Measurements from ENCODE around the gene PLCB1. TPM values are rescaled to one million over a fixed set of nuclear protein-coding genes. Genes with fewer than 3 reads are reported as not detected.

The PLCB1 gene
- total and polyA plus RNA-seq, 2 of the 4 experiments (the other 2 are of a cell fraction), result 5.6 to 16.1 TPM

- Histone ChIP-seq H4K91ac (ENCODE audit: insufficient read depth, low read depth, low read length) (no peak overlapping the region), H2BK5ac (ENCODE audit: low read depth, low read length, poor library complexity, severe bottlenecking) (no peak overlapping the region), H3K4me3 (ENCODE audit: insufficient read depth, low read depth, low read length) (no peak overlapping the region), H3K9me1 (ENCODE audit: insufficient read depth, low read length) (no peaks in the 10 kb centered on the region), H4K5ac (ENCODE audit: low read depth, low read length) (no peak overlapping the region), H4K8ac (ENCODE audit: low read depth in 2 of 2, low read length in 2 of 2) (no peak overlapping the region), H3K18ac (ENCODE audit: low read depth, low read length) (no peak overlapping the region), H3K79me1 (ENCODE audit: low read depth in 1 of 2, low read length in 2 of 2) (peaks cover 4 to 6% of the 10 kb centered on the region in 2 experiments; a peak in 2 of 4 replicates), H3K27me3 (ENCODE audit: control insufficient read depth, insufficient read depth, low read length) (no peaks in the 10 kb centered on the region), H2AK5ac (ENCODE audit: low read depth, low read length) (no peak overlapping the region), H3K23ac (ENCODE audit: low read depth, low read length) (no peak overlapping the region), H2BK20ac (ENCODE audit: low read depth, low read length) (no peak overlapping the region), H3K4me1 (ENCODE audit: control insufficient read depth, insufficient read depth, low read length) (no peaks in the 10 kb centered on the region; the same call in 1 of the 2 replicates), H3K4me2 (ENCODE audit: low read depth, low read length) (no peak overlapping the region), H2BK15ac (ENCODE audit: low read depth, low read length) (no peak overlapping the region), H3K9ac (ENCODE audit: low read depth, low read length) (no peak overlapping the region), H3K56ac (ENCODE audit: extremely low read depth, insufficient read depth, low read length) (no peak overlapping the region), H3K36me3 (ENCODE audit: control insufficient read depth, insufficient read depth, low read length) (no peaks in the 10 kb centered on the region), H2BK120ac (ENCODE audit: low read depth, low read length) (no peak overlapping the region), H2AFZ (replicated peaks; ENCODE audit: low read length, poor library complexity) (no peak overlapping the region), H3K27ac (ENCODE audit: insufficient read depth, low read length) (no peak overlapping the region), H3K4ac (ENCODE audit: low read depth, low read length) (no peak overlapping the region), H3K14ac (replicated peaks; ENCODE audit: low read depth, low read length) (no peak overlapping the region), H4K20me1 (ENCODE audit: insufficient read depth, low read length) (no peaks in the 10 kb centered on the region), H3K9me3 (ENCODE audit: control insufficient read depth, insufficient read depth, low read length) (no peaks in the 10 kb centered on the region), H2AK9ac (replicated peaks; ENCODE audit: low read depth, low read length, poor library complexity) (no peak overlapping the region)
- no TSS peak for BruUV-seq (replicated peaks)
- POLR2A ChIA-PET (ENCODE audit: unreplicated experiment), result no interaction called here
- ATAC-seq (ENCODE audit: low read depth) (no peak), DNase-seq (no peak)
- dilution Hi-C loops (cut with HindIII; ENCODE audit: low sequenced_read_pairs, unreplicated experiment) (no loop called here), intact Hi-C loops (cut with micrococcal nuclease) (no loop called here), in situ Hi-C loops (cut with MboI; ENCODE audit: low sequenced_read_pairs) (no loop called here)
- CTCF ChIA-PET, result interaction anchor here (1.0 kb wide), 1 partner anchor 56 kb away, joined by 3 read pairs; no protein-coding TSS in a partner anchor
- TF ChIP-seq MXI1 (IDR thresholded peaks at IDR 0.05; ENCODE audit: borderline replicate concordance, low read depth, low read length) (no peak), CTCF (conservative IDR thresholded peaks at IDR 0.05; ENCODE audit: low read depth, low read length) (no peak), RFX5 (IDR thresholded peaks at IDR 0.05; ENCODE audit: low read depth, low read length) (no peak), POLR2A (IDR thresholded peaks at IDR 0.05; ENCODE audit: low read depth, low read length) (no peak), RAD21 (IDR thresholded peaks at IDR 0.05; ENCODE audit: low read length) (no peak), SMC3 (IDR thresholded peaks at IDR 0.05; ENCODE audit: low read depth, low read length) (no peak), NFE2L2 (IDR thresholded peaks at IDR 0.05; ENCODE audit: low read depth, low read length) (no peak), CEBPB (IDR thresholded peaks at IDR 0.05; ENCODE audit: low read depth, low read length) (no peak), USF2 (IDR thresholded peaks at IDR 0.05; ENCODE audit: low read depth, low read length) (no peak), FOS (IDR thresholded peaks at IDR 0.05; ENCODE audit: low read depth, low read length) (no peak), MAZ (IDR thresholded peaks at IDR 0.05; ENCODE audit: borderline replicate concordance, low read depth, low read length) (no peak), RCOR1 (IDR thresholded peaks at IDR 0.05; ENCODE audit: insufficient replicate concordance, low read length) (no peak), BHLHE40 (IDR thresholded peaks at IDR 0.05; ENCODE audit: low read depth, low read length) (no peak), MAFK (IDR thresholded peaks at IDR 0.05; ENCODE audit: low read depth, low read length) (no peak), CHD1 (IDR thresholded peaks at IDR 0.05; ENCODE audit: low read depth, low read length) (no peak), ELK1 (IDR thresholded peaks at IDR 0.05; ENCODE audit: borderline replicate concordance, low read depth, low read length) (no peak)
- WGBS, 2 experiments (ENCODE audit: extremely low coverage in 2 of 2, insufficient read length in 1 of 2), result no CpG with 5 or more reads among the region's 1 CpG
Observed at GRCh38 chr20:8328189-8328588, 196.1 kb downstream of the PLCB1 start.
